DND-41 (cell line): ENCODE results near the gene AVPR1A.
"Not testable (repeated sequence)": the region's sequence is repeated elsewhere in the genome, so short reads cannot be mapped to it uniquely, and the experiment has no call there.

ENCODE experiments used
- ATAC-seq: fragments of 200-7000 bp; cut with Tn5 transposase; 3 replicates; pipeline ENCODE4 v1.9.1; 2021; ENCODE audit warnings: low read depth; ENCODE audit not compliant: insufficient read depth
- DNase-seq: peaks from one replicate; pipeline ENCODE4 v3.0.0-alpha.2; 2020
- H2AFZ ChIP-seq: 2 replicates; pipeline ENCODE4 v1.6.0; 2012; ENCODE audit warnings: low read depth, low read length
- H3K27ac ChIP-seq: 2 replicates; pipeline ENCODE4 v1.5.1; 2012; ENCODE audit warnings: low read length, inconsistent platforms
- H3K27me3 ChIP-seq: fragments of 200-600 bp; sonication (generic); 2 replicates; pipeline ENCODE4 v1.6.0; 2012; ENCODE audit warnings: low read length, mild to moderate bottlenecking, inconsistent platforms; ENCODE audit not compliant: insufficient read depth, poor library complexity
- H3K36me3 ChIP-seq: 2 replicates; pipeline ENCODE4 v1.5.1; 2012; ENCODE audit warnings: low read length, inconsistent platforms; ENCODE audit not compliant: insufficient read depth
- H3K4me1 ChIP-seq: 2 replicates; pipeline ENCODE4 v1.5.1; 2012; ENCODE audit warnings: mild to moderate bottlenecking, low read length; ENCODE audit not compliant: insufficient read depth
- H3K4me2 ChIP-seq: 2 replicates; pipeline ENCODE4 v1.6.0; 2012; ENCODE audit warnings: mild to moderate bottlenecking, moderate library complexity, low read length, inconsistent platforms; ENCODE audit not compliant: insufficient read depth
- H3K4me3 ChIP-seq, 2 experiments: fragments of 200-600 bp in 1 of 2; shearing (Covaris generic) in 1 of 2; 2 replicates each; pipeline ENCODE4 v1.5.1; 2012 to 2016; ENCODE audit warnings: inconsistent platforms in 2 of 2, low read length in 2 of 2, mild to moderate bottlenecking in 2 of 2, low read depth in 1 of 2, moderate library complexity in 1 of 2
- H3K79me2 ChIP-seq: 2 replicates; pipeline ENCODE4 v1.6.0; 2012; ENCODE audit warnings: low read length, inconsistent platforms; ENCODE audit not compliant: insufficient read depth
- H3K9ac ChIP-seq: 2 replicates; pipeline ENCODE4 v1.6.0; 2012; ENCODE audit warnings: low read depth, mild to moderate bottlenecking, inconsistent platforms, low read length, moderate library complexity
- H3K9me3 ChIP-seq: 2 replicates; pipeline ENCODE4 v1.5.1; 2012; ENCODE audit warnings: low read length, moderate library complexity, mild to moderate bottlenecking, inconsistent platforms; ENCODE audit not compliant: insufficient read depth, severe bottlenecking
- H4K20me1 ChIP-seq: 2 replicates; pipeline ENCODE4 v1.6.0; 2012; ENCODE audit warnings: low read length; ENCODE audit not compliant: insufficient read depth
- EZH2 ChIP-seq: IDR thresholded peaks from 3 replicates; pipeline ENCODE4 v1.6.1; 2012; ENCODE audit warnings: borderline replicate concordance, low read depth, mild to moderate bottlenecking, moderate library complexity, low read length, inconsistent platforms; ENCODE audit not compliant: severe bottlenecking
- TF ChIP-seq, protein P1 (sequence below): IDR thresholded peaks from 2 replicates; pipeline ENCODE4 v1.5.1; 2012; ENCODE audit warnings: borderline replicate concordance, low read length, moderate library complexity, mild to moderate bottlenecking; ENCODE audit not compliant: poor library complexity, severe bottlenecking; ENCODE audit errors: extremely low read depth

The AVPR1A gene

DNA sequence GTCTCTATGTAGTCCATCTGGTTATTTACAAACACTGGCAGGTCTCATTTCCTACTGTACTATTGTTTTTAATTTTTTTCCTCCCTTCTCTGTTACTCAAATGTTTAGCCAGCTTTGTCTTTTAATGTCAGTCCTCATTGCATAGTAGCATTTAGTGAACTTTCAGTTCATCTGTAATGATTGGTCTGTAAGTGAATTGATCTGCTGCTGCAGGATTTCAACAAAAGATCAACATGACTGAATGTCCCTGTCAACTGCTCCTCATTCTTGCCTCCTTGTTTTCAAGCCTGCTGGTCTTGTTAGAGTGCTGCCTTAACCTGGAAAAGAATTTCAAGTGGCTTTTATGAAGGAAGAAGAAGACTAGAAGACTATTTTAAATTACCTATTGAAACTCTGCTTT lies 19.3 kb upstream of the AVPR1A start:
- Histone ChIP-seq H3K27me3 (no peaks in the 10 kb centered on the region), H3K9me3 (peaks cover 1% of the 10 kb centered on the region), H3K9ac (no peak overlapping the region), H4K20me1 (no peaks in the 10 kb centered on the region), H2AFZ (no peak overlapping the region), H3K36me3 (no peaks in the 10 kb centered on the region), H3K4me3 (no peak overlapping the region), H3K79me2 (no peaks in the 10 kb centered on the region), H3K4me2 (no peak overlapping the region), H3K27ac (no peak overlapping the region), H3K4me1 (no peaks in the 10 kb centered on the region)
- no peak for DNase-seq
- no peak for ATAC-seq
- no peak for TF ChIP-seq EZH2
- TF ChIP-seq, protein P1, sequence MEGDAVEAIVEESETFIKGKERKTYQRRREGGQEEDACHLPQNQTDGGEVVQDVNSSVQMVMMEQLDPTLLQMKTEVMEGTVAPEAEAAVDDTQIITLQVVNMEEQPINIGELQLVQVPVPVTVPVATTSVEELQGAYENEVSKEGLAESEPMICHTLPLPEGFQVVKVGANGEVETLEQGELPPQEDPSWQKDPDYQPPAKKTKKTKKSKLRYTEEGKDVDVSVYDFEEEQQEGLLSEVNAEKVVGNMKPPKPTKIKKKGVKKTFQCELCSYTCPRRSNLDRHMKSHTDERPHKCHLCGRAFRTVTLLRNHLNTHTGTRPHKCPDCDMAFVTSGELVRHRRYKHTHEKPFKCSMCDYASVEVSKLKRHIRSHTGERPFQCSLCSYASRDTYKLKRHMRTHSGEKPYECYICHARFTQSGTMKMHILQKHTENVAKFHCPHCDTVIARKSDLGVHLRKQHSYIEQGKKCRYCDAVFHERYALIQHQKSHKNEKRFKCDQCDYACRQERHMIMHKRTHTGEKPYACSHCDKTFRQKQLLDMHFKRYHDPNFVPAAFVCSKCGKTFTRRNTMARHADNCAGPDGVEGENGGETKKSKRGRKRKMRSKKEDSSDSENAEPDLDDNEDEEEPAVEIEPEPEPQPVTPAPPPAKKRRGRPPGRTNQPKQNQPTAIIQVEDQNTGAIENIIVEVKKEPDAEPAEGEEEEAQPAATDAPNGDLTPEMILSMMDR: no peak

DNA sequence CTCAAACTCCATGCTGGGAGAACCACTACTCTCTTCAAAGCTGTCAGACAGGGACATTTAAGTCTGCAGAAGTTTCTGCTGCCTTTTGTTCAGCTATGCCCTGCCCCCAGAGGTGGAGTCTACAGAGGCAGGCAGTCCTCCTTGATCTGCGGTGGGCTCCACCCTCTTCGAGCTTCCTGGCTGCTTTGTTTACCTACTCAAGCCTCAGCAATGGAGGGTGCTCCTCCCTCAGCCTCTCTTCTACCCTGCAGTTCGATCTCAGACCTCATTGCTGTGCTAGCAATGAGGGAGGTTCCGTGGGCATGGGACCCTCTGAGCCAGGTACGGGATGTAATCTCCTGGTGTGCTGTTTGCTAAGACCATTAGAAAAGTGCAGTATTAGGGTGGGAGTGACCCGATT lies 16.7 kb upstream of the AVPR1A start:
- H3K4me1 ChIP-seq, H3K36me3 ChIP-seq, H3K27me3 ChIP-seq, H3K79me2 ChIP-seq, DNase-seq, H4K20me1 ChIP-seq, H3K9me3 ChIP-seq, H3K4me2 ChIP-seq, H3K9ac ChIP-seq, H3K27ac ChIP-seq, H3K4me3 ChIP-seq, ATAC-seq: not testable (repeated sequence)
- H2AFZ ChIP-seq: peak overlapping the region; percentile 47; the same call in 1 of the 2 replicates

DNA sequence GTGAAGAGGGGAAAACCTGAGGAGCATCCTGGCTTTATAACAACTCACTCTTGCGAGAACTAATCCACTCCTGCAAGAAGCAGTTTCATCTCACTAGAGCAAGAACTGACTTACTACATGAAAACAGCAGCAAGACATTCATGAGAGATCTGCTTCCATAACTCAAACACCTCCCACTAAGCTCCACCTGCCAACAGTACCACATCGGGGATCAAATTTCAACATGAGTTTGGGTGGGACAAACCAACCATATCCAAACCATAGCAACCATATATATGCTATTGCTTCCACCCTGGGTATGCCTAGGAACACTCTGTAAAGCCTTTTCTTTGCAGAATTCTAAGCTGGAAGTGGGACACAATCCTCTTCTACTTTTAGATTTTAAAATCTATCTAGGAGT lies 13.9 kb upstream of the AVPR1A start:
- DNase-seq: no peak
- no peak for TF ChIP-seq EZH2
- TF ChIP-seq, protein P1: no peak
- no peak overlapping the region for H2AFZ ChIP-seq

DNA sequence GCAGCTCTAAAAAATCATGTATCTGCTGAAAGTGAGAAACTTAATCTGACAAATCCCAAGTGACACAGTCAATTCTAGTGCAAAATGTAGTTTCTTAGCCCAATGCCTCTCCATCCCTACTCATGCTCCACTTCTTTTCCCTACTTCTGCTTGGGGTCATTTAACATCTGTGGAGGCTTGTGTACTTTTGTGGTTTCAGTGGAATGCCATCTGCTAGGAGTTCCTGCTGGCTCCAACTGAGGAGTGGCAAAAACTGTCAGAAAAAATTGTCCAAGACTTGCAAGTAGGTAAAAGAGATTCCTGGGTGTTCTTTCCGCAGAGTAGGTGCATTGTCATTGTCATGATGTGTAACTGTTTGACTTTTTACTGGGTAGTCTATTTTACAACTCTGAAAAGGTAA lies 12.5 kb upstream of the AVPR1A start:
- Histone ChIP-seq H3K36me3 (no peaks in the 10 kb centered on the region), H3K79me2 (no peaks in the 10 kb centered on the region), H3K4me3 (no peak overlapping the region), H3K9ac (no peak overlapping the region), H3K4me2 (no peak overlapping the region), H3K27ac (no peak overlapping the region), H3K4me1 (no peaks in the 10 kb centered on the region; the same call in 1 of the 2 replicates), H4K20me1 (no peaks in the 10 kb centered on the region), H2AFZ (no peak overlapping the region), H3K9me3 (no peaks in the 10 kb centered on the region), H3K27me3 (no peaks in the 10 kb centered on the region)
- ATAC-seq (no peak), DNase-seq (no peak)
- TF ChIP-seq, protein P1: no peak
- no peak for TF ChIP-seq EZH2

More for the DNA sequence above, 13.9 kb upstream of the AVPR1A start:
- H3K4me1 ChIP-seq: no peaks in the 10 kb centered on the region; the same call in 1 of the 2 replicates
- H3K4me3 ChIP-seq: no peak overlapping the region
- no peak overlapping the region for H3K27ac ChIP-seq
- no peaks in the 10 kb centered on the region for H3K27me3 ChIP-seq
- no peaks in the 10 kb centered on the region for H3K9me3 ChIP-seq
- H3K4me2 ChIP-seq: no peak overlapping the region
- no peak overlapping the region for H3K9ac ChIP-seq
- H3K79me2 ChIP-seq: no peaks in the 10 kb centered on the region
- H4K20me1 ChIP-seq: no peaks in the 10 kb centered on the region
- no peak for ATAC-seq
- H3K36me3 ChIP-seq: no peaks in the 10 kb centered on the region
